DMS153 treated with DMSO at 0.1 percent for 48 hours (cell line): ENCODE results near the gene CGB2.
"Not testable (repeated sequence)": the region's sequence is repeated elsewhere in the genome, so short reads cannot be mapped to it uniquely, and the experiment has no call there.

Experiments used
- DNase-seq: peaks from one replicate; lab custom pipeline; 2025; ENCODE audit not compliant: unreplicated experiment; lab: John Stamatoyannopoulos, UW

CGB2 gene

DNA sequence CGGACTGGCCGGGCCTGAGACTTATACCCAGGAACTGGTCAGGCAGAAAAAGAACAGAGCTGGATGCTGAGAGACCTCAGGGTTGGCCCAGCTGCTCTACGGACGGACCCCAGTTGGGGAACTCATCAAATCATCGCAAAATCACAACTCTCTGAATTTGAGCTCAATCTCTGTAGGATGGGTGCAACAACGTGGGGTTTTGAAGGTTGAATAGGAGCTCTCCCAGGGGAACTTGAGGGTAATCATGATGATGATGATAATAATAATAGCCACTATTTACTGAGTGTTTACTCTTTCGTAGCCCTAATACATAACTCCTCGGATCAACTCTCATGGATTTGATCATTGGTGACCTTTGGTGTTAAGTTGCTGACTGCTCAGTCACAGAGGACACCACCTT lies 1.4 kb upstream of the CGB2 start:
- DNase-seq = not testable (repeated sequence)

DNA sequence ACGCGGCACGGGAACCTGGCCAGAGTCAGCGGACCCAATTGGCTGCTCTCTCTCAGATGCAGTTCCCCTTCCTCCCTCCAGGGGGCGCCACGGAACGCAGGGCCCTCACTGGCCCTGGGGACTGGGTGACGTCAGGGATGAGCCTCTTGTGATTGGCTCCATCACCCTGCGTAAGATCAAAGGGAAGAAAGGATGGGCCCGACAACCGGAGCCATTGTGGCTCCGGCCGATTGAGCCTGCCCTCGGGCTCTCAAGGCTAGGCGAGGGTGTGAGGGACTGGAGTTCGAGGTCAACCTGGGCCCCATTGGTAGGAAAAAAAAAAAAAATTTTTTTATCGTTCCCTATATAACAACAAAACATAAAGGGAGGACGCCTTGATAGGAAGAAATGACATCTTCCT lies 5.1 kb downstream of the CGB2 start, which contains the start of gene CGB1:
Gene CGB1 (minus strand): TSS at position 81 of the 400 bp plus-strand sequence. CDS start 184 bp downstream, outside the sequence.
- DNase-seq = not testable (repeated sequence)

DNA sequence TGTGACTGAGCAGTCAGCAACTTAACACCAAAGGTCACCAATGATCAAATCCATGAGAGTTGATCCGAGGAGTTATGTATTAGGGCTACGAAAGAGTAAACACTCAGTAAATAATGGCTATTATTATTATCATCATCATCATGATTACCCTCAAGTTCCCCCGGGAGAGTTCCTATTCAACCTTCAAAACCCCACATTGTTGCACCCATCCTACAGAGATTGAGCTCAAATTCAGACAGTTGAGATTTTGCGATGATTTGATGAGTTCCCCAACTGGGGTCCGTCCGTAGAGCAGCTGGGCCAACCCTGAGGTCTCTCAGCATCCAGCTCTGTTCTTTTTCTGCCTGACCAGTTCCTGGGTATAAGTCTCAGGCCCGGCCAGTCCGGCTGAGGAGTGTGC lies 6.4 kb downstream of the CGB2 start:
- DNase-seq = not testable (repeated sequence)

DNA sequence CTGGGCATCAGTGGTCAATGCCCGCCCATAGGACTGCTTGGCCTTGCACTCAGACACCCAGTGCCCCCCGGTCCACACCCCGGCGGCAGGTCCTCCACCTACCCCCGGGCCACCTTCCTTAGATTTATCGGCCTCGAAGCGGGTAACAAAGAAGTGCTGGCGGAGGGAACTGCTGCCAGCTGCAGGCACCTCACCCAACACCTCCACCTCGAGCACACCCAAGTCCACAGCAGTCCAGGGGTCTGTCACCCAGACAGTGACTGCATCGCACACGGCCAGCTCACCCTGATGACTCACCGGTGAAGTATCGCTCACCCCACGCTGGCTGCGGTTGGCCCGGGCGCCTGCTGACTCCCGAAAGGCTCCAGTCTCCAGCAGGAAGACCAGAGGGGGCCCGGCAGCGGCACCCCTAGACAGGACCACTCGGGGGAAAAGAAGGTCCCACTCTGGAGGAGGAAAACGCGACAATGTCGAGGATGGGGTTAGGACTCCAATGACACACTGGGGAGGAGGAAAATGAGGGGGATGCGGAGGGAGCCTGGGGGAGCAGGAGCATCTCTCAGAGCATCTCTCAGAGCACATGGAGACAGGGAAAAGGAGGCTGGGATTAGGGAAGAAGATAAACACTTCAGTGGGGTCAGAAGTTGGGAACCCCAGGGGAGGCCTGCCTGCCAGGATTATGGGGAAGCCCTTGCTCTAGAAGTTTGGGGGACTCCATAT lies 7.0 kb downstream of the CGB2 start:
- not testable (repeated sequence) for DNase-seq

DNA sequence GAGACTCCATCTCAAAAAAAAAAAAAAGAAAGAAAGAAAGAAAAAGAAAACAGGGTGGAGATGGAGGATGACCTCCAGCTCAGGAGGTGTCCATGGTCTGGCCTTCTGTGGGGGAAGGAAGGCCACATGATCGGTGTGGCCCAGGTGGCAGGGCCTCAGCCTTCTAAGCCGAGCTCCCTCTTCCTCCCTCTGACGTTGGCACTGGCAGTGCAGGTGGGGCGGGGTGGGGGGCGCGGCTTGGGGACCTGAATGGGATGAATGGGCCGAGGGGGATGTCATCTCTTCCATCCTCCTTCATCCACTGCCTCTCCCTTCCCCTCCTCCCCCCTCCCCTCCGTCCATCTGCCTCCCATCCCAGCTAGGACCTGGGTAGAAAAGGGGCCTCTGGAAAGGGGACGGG lies 8.0 kb downstream of the CGB2 start:
- not testable (repeated sequence) for DNase-seq

DNA sequence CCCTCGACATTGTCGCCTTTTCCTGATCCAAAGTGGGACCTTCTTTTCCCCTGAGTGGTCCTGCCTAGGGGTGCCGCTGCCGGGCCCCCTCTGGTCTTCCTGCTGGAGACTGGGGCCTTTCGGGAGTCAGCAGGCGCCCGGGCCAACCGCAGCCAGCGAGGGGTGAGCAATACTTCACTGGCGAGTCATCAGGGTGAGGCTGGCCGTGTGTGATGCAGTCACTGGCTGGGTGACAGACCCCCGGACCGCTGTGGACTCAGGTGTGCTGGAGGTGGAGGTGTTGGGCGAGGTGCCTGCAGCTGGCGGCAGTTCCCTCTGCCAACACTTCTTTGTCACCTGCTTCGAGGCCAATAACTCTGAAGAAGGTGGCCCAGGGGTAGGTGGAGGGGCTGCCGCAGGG lies 10.5 kb downstream of the CGB2 start:
- DNase-seq = no peak

DNA sequence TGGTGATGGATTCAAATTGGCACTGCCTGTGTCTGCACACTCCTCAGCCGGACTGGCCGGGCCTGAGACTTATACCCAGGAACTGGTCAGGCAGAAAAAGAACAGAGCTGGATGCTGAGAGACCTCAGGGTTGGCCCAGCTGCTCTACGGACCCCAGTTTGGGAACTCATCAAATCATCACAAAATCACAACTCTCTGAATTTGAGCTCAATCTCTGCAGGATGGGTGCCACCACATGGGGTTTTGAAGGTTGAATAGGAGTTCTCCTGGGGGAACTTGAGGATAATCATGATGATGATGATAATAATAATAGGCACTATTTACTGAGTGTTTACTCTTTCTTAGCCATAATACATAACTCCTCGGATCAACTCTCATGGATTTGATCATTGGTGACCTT lies 11.0 kb downstream of the CGB2 start:
- not testable (repeated sequence) for DNase-seq

DNA sequence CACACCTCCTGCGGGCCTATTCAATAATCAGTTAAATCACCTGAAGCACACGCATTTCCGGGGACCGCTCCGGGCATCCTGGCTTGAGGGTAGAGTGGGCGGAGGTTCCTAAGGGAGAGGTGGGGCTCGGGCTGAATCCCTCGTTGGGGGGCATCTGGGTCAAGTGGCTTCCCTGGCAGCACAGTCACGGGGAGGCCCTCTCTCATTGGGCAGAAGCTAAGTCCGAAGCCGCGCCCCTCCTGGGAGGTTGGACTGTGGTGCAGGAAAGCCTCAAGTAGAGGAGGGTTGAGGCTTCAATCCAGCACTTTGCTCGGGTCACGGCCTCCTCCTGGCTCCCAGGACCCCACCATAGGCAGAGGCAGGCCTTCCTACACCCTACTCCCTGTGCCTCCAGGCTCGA lies 11.9 kb downstream of the CGB2 start, which contains the start of gene CGB5:
Gene CGB5 (plus strand): TSS at position 301 of the 400 bp plus-strand sequence. CDS start 362 bp downstream, outside the sequence.
- DNase-seq = not testable (repeated sequence)

DNA sequence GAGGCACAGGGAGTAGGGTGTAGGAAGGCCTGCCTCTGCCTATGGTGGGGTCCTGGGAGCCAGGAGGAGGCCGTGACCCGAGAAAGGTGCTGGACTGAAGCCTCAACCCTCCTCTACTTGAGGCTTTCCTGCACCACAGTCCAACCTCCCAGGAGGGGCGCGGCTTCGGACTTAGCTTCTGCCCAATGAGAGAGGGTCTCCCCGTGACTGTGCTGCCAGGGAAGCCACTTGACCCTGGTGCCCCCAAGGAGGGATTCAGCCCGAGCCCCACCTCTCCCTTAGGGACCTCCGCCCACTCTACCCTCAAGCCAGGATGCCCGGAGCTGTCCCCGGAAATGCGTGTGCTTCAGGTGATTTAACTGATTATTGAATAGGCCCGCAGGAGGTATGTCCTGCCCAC lies 17.3 kb downstream of the CGB2 start, which contains the start of gene CGB8:
Gene CGB8 (minus strand): TSS at position 101 of the 400 bp plus-strand sequence. CDS start 372 bp downstream, outside the sequence.
- not testable (repeated sequence) for DNase-seq

DNA sequence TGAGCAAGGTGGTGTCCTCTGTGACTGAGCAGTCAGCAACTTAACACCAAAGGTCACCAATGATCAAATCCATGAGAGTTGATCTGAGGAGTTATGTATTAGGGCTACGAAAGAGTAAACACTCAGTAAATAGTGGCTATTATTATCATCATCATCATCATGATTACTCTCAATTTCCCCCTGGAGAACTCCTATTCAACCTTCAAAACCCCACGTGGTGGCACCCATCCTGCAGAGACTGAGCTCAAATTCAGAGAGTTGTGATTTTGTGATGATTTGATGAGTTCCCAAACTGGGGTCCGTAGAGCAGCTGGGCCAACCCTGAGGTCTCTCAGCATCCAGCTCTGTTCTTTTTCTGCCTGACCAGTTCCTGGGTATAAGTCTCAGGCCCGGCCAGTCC lies 18.1 kb downstream of the CGB2 start:
- DNase-seq = not testable (repeated sequence)

DNA sequence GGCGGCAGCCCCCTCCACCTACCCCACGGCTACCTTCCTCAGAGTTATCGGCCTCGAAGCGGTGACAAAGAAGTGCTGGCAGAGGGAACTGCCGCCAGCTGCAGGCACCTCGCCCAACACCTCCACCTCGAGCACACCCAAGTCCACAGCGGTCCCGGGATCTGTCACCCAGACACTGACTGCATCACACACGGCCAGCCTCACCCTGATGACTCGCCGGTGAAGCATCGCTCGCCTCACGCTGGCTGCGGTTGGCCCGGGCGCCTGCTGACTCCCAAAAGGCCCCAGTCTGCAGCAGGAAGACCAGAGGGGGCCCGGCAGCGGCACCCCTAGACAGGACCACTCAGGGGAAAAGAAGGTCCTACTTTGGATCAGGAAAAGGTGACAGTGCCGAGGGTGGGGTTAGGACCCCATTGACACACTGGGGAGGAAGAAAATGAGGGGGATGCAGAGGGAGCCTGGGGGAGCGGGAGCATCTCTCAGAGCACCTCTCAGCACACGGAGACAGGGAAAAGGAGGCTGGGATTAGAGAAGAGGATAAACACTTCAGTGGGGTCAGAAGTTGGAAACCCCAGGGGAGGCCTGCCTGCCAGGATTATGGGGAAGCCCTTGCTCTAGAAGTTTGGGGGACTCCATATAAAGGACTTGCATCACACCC lies 18.8 kb downstream of the CGB2 start:
- not testable (repeated sequence) for DNase-seq

DNA sequence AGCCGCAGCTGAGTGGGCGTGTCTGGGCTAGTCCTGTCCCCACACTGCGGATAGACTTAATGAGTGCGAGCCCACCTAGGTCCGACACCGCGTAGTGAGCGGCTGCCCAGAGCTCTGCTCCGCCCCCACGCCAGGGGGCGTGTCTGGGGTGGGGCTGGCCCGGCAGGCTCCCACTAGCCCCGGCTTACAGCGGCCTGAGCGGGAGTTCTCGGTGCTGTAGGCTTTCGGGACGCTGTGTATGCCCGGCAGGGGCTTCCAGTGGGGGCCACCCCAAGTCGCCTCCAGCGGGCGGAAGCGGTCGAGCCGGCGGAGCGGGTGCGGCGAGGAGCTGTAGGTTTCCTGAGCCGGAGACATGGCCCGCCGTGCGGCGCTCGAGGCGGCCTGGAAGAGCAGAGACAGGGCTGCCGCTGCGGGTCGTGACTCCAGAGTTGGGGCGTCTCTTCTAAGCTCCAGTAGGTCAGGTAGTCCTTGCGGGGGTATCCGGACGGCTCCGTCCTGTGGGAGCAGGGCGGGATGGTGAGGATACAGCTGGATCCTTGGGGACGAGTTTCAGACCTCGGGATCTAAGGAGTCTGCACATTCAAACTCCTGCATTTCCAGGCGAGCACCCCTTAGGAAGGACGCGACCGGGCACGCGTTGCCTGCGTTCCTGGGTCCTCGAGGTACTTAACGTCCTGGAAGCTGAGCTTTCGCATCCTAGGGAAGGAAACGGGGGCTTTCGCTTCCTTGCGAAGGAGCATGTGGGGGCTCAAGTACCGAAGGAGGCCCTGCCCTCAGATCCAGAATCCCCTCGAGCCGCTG lies 24.6 kb downstream of the CGB2 start:
- DNase-seq = peak; percentile 19

DNA sequence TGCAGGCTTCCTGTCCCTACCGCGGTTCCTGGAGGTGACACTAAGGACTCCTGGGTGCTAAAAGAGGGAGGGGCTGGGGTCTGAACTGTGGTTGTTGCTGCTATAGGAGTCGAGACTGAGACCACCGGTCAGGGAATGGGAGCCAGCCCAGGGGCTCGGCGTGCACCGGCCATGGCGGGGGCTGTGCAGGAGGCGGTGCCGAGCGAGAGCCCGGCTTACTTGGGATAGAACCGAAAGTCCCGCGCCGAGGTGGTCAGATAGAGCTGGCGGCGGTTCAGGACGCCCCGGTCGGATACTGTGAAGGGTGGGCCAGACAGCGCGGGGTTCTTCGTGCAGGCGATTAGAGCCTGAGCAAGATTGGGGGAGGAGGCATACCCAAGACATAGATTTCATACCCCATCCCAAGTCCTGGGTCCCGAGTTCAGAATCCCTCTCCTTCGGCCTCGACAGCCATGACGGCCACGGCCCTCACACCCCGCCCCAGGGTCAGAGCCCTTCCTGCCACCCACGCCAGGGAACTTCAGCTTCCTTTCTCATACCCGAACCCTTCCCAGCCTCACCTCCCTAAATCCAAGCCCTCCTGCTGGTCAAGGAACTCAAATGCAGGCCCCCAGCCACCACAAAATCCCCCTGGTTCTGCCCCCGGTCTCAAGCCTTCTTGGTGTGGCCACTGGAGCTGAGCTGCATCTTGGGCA lies 25.4 kb downstream of the CGB2 start:
- DNase-seq = not testable (repeated sequence)

DNA sequence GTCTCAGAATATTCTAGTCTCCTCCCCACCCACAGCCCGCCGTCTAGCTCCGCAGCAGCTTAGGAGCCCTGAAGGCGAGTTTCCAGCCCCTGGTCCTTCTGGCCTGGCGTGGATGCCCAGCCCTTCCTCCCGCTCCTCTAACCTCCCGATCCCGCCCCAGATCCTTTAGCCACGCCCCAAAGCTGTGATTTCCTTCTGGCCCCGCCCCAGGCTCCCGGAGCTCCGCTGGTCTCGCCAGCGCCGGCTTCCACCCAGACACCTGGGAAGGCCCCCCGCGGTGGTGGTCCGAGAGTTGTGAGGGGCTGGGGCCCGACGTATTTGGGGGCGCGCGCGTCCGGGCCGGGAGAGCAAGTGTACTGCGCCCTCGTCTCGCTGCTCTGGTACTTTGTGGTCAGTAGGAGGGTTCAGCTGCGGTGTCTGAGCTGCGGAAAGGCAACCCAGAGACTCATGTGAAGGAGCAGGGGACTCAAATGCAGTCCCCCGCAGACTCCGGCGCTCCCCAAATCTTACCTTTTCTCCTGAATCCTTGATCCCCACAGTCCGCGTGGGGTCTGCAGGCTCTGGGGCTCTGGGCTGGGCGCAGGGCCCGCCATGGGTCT lies 26.0 kb downstream of the CGB2 start, which contains the start of gene CGB7:
Gene CGB7 (minus strand): TSS at position 114 of the 599 bp plus-strand sequence. CDS start 2,374 bp downstream, outside the sequence.
- DNase-seq = peak; percentile 15

DNA sequence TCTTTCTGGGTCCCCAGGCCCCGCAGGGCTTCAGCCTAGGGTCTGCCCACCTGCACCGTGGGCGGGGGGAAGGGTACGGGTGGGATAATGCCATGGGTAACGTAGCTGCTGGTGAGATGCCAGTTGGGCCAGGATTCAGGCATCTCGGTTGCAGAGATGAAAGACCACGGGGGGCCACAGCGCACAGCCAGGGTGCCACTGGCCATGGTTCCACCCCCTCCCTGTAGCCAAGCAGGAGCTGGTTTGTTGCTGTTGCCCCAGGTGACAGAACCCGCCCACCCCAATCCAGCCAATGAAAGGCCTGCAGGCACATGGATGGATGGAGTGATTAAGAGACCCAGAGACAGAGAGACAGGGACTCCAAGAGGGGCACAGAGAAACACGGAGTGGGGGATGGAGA lies 26.9 kb downstream of the CGB2 start:
- no peak for DNase-seq

DNA sequence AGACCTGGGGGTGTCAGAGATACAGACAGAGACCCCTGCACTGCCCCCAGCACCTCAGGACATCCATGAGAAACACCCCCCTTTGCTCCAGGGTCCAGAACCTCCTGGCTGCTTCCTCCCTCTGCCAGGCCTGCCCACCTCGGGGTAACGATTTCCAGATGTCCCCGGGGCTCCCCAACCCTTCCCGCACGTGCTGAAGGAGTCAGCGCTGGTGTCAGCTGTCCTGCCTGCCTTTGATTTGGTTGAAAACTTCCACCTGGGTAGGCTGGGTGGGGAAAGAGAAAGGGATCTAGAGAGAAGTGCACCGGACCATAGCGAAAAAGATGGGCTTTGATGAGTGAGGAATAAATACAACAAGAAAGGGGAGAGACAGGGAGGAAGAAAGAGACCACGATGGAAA lies 27.4 kb downstream of the CGB2 start:
- DNase-seq = no peak

DNA sequence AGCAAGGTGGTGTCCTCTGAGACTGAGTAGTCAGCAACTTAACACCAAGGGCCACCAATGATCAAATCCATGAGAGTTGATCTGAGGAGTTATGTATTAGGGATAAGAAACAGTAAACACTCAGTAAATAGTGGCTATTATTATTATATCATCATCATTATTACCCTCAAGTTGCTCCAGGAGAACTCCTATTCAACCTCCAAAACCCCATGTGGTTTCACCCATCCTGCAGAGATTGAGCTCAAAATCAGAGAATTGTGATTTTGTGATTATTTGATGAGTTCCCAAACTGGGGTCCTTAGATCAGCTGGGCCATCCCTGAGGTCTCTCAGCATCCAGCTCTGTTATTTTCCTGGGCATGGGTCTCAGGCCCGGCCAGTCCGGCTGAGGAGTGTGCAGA lies 29.3 kb downstream of the CGB2 start:
- DNase-seq = no peak

DNA sequence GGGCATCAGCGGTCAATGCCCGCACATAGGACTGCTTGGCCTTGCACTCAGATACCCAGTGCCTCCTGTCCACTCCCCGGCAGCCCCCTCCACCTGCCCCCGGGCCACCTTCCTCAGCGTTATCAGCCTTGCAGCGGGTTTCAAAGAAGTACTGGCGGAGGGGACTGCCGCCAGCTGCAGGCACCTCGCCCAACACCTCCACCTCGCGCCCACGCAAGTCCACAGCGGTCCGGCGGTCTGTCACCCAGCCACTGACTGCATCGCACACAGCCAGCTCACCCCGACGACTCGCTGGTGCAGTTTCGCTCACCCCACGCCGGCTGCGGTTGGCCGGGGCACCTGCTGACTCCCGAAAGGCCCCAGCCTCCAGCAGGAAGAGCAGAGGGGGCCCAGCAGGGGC lies 29.8 kb downstream of the CGB2 start:
- DNase-seq = no peak

DNA sequence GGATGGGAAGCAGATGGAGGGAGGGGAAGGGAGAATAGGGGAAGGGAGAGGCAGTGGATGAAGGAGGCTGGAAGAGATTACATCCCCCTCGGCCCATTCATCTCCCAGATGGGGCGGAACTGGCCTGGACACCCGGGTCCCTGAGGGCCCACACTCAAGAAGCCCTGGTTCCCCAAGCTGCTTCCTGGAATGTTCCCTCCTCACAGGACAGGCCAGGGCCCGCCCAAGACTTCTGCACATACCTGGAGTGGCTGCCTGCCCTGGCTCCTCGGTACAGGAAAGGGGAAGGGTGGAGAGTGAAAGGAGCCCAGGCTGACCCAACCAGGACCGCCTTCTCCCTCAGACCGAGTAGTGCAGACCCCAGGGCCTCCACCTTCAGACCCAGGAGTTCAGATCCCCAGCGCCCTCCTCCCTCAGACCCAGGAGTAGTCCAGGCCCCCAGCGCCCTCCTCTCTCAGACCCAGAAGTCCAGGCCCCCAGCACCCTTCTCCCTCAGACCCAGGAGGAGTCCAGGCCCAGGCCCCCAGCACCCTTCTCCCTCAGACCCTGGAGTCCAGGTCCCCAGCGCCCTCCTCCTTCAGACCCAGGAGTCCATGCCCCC lies 32.4 kb downstream of the CGB2 start:
- DNase-seq = no peak
